SU-DHL-6 (cell line): ENCODE measurements around the gene PDCD1LG2.

ENCODE experiments used
- H2AFZ ChIP-seq: fragments of 200-600 bp; sonication (generic); 2 replicates; pipeline ENCODE4 v1.6.1; 2014; ENCODE audit warnings: low read depth, mild to moderate bottlenecking, moderate library complexity, mixed read lengths, antibody characterized with exemption, low read length; ENCODE audit not compliant: severe bottlenecking
- H3F3A ChIP-seq: fragments of 200-600 bp; shearing (Covaris generic); 2 replicates; pipeline ENCODE4 v1.6.0; 2016; ENCODE audit warnings: antibody characterized with exemption, mild to moderate bottlenecking; ENCODE audit not compliant: insufficient read depth
- H3K27ac ChIP-seq: fragments of 200-600 bp; sonication (generic); 2 replicates; pipeline ENCODE4 v1.5.1; 2016; ENCODE audit warnings: low read depth, mild to moderate bottlenecking, low read length, moderate library complexity, mixed read lengths
- H3K27me3 ChIP-seq: fragments of 200-600 bp; sonication (generic), shearing (Covaris generic); 2 replicates; pipeline ENCODE4 v1.6.0; 2014; ENCODE audit warnings: mild to moderate bottlenecking, low read length
- H3K36me3 ChIP-seq: fragments of 200-600 bp; sonication (generic); 2 replicates; pipeline ENCODE4 v1.6.1; 2014; ENCODE audit warnings: mild to moderate bottlenecking, low read length, mixed read lengths
- H3K4me2 ChIP-seq: fragments of 300-600, 200-600 bp; shearing (Covaris generic), sonication (generic); 2 replicates; pipeline ENCODE4 v1.6.0; 2014; ENCODE audit warnings: low read length, low read depth, mild to moderate bottlenecking; ENCODE audit not compliant: poor library complexity, severe bottlenecking
- H3K4me3 ChIP-seq: fragments of 200-600 bp; sonication (generic); 2 replicates; pipeline ENCODE4 v1.5.1; 2014; ENCODE audit warnings: antibody characterized with exemption, low read length, mild to moderate bottlenecking, mixed read lengths; ENCODE audit not compliant: insufficient read depth, poor library complexity, severe bottlenecking
- H3K79me2 ChIP-seq: fragments of 200-600 bp; sonication (generic); 2 replicates; pipeline ENCODE4 v1.6.1; 2014; ENCODE audit warnings: mild to moderate bottlenecking, low read length, moderate library complexity; ENCODE audit not compliant: insufficient read depth
- H3K9ac ChIP-seq: fragments of 200-600 bp; sonication (generic); 2 replicates; pipeline ENCODE4 v1.7.0; 2014; ENCODE audit warnings: mild to moderate bottlenecking, low read length
- H3K9me2 ChIP-seq: fragments of 200-600 bp; sonication (generic); replicated peaks from 2 replicates; pipeline ENCODE4 v1.6.1; 2014; ENCODE audit warnings: low read length; ENCODE audit not compliant: insufficient read depth
- H3K9me3 ChIP-seq: fragments of 200-600 bp; sonication (generic); 2 replicates; pipeline ENCODE4 v1.6.1; 2014; ENCODE audit warnings: low read length, mixed read lengths; ENCODE audit not compliant: insufficient read depth
- H4K20me1 ChIP-seq: fragments of 200-600 bp; sonication (generic); 2 replicates; pipeline ENCODE4 v1.6.1; 2014; ENCODE audit warnings: low read depth, mild to moderate bottlenecking, antibody characterized with exemption, low read length, moderate library complexity, mixed read lengths
- CTCF ChIP-seq: fragments of 200-600 bp; sonication (generic); IDR thresholded peaks from one replicate; pipeline ENCODE4 v1.5.1; 2017; ENCODE audit warnings: antibody characterized with exemption, mild to moderate bottlenecking, low read length, moderate library complexity; ENCODE audit not compliant: insufficient read depth, poor library complexity, severe bottlenecking
- EZH2phosphoT487 ChIP-seq: fragments of 200-600 bp; sonication (generic), shearing (Covaris generic); conservative IDR thresholded peaks from 2 replicates; pipeline ENCODE4 v1.6.1; 2018; ENCODE audit warnings: mild to moderate bottlenecking, antibody characterized with exemption, low read length, moderate library complexity, mixed read lengths

Gene PDCD1LG2

GRCh38 chr9:5556101-5556705 is 45.9 kb downstream of the PDCD1LG2 start:
- Histone ChIP-seq H3K9ac (no peak overlapping the region), H3K9me3 (no peaks in the 10 kb centered on the region), H3K9me2 (no peaks in the 10 kb centered on the region), H3K36me3 (no peaks in the 10 kb centered on the region), H4K20me1 (no peaks in the 10 kb centered on the region), H3K4me3 (no peak overlapping the region), H2AFZ (no peak overlapping the region), H3F3A (no peaks in the 10 kb centered on the region), H3K4me2 (no peak overlapping the region), H3K27ac (no peak overlapping the region), H3K27me3 (no peaks in the 10 kb centered on the region), H3K79me2 (no peaks in the 10 kb centered on the region)
- TF ChIP-seq CTCF: no peak
- TF ChIP-seq EZH2phosphoT487: no peak

GRCh38 chr9:5557606-5558587 is 47.6 kb downstream of the PDCD1LG2 start:
- H2AFZ ChIP-seq: no peak overlapping the region
- no peaks in the 10 kb centered on the region for H3K36me3 ChIP-seq
- H3K9ac ChIP-seq: no peak overlapping the region
- H3K4me3 ChIP-seq: no peak overlapping the region
- no peak overlapping the region for H3K27ac ChIP-seq
- H3K4me2 ChIP-seq: no peak overlapping the region
- no peaks in the 10 kb centered on the region for H3K79me2 ChIP-seq
- H3F3A ChIP-seq: no peaks in the 10 kb centered on the region
- H4K20me1 ChIP-seq: no peaks in the 10 kb centered on the region
- TF ChIP-seq EZH2phosphoT487 (no peak), CTCF (no peak)
- H3K9me3 ChIP-seq: no peaks in the 10 kb centered on the region
- no peaks in the 10 kb centered on the region for H3K27me3 ChIP-seq
- no peaks in the 10 kb centered on the region for H3K9me2 ChIP-seq

- H3K4me2 ChIP-seq: no peak overlapping the region
- H3K4me3 ChIP-seq: no peak overlapping the region
- H3K9me3 ChIP-seq: no peaks in the 10 kb centered on the region
- H3K9me2 ChIP-seq: no peaks in the 10 kb centered on the region
- no peaks in the 10 kb centered on the region for H3F3A ChIP-seq
- no peaks in the 10 kb centered on the region for H4K20me1 ChIP-seq
- H3K27ac ChIP-seq: no peak overlapping the region
- H3K27me3 ChIP-seq: no peaks in the 10 kb centered on the region
- H2AFZ ChIP-seq: no peak overlapping the region
- no peaks in the 10 kb centered on the region for H3K79me2 ChIP-seq
- TF ChIP-seq CTCF (no peak), EZH2phosphoT487 (no peak)
- no peaks in the 10 kb centered on the region for H3K36me3 ChIP-seq
- H3K9ac ChIP-seq: no peak overlapping the region
These were observed 49.3 kb downstream of the PDCD1LG2 start for GRCh38 chr9:5559659-5560058.
